PC-3 (cell line): ENCODE measurements around the gene SAMD11. TPM values are rescaled to one million over a fixed set of nuclear protein-coding genes. Genes with fewer than 3 reads are reported as not detected.

Source experiments
- ATAC-seq: fragments of 200-7000 bp; cut with Tn5 transposase; 2 replicates; pipeline ENCODE4 v1.9.1; 2020; ENCODE audit warnings: mild to moderate bottlenecking, moderate library complexity
- BruUV-seq: library from RNA; stranded (reverse); fragments of 400-500 nt; replicated peaks from 2 replicates; lab custom pipeline; 2021; lab: Mats Ljungman, UMichigan
- CTCF ChIA-PET: fragments of 300-600 bp; sonication (Branson Sonifier 250); formaldehyde crosslinking; loops from one replicate; lab custom pipeline; 2022; ENCODE audit warnings: antibody characterized with exemption; lab: Charles Lee
- POLR2A ChIA-PET: fragments of 300-600 bp; sonication (Branson Sonifier 250); formaldehyde crosslinking; loops from one replicate; lab custom pipeline; 2022; ENCODE audit warnings: antibody characterized with exemption; ENCODE audit not compliant: unreplicated experiment; lab: Charles Lee
- DNase-seq: peaks from one replicate; pipeline ENCODE4 v3.0.0-alpha.2; 2015
- H2AFZ ChIP-seq: fragments of 300-600 bp; sonication (generic); 2 replicates; pipeline ENCODE4 v1.6.0; 2016; ENCODE audit warnings: antibody characterized with exemption, low read length
- H3F3A ChIP-seq: fragments of 300-600 bp; sonication (generic); one replicate; pipeline ENCODE4 v1.6.0; 2017; ENCODE audit warnings: antibody characterized with exemption, low read length, control low read depth, mild to moderate bottlenecking; ENCODE audit not compliant: unreplicated experiment
- H3K27ac ChIP-seq: fragments of 300-600 bp; sonication (generic); 2 replicates; pipeline ENCODE4 v1.5.1; 2016; ENCODE audit warnings: mild to moderate bottlenecking, low read length
- H3K27me3 ChIP-seq: fragments of 300-600 bp; sonication (generic); 2 replicates; pipeline ENCODE4 v1.6.1; 2016; ENCODE audit warnings: low read length, mixed read lengths
- H3K36me3 ChIP-seq: fragments of 300-600 bp; sonication (generic); 2 replicates; pipeline ENCODE4 v1.6.1; 2016; ENCODE audit warnings: low read depth, mixed run types, low read length, mixed read lengths
- H3K4me1 ChIP-seq: fragments of 300-600 bp; sonication (generic); 2 replicates; pipeline ENCODE4 v1.5.1; 2016; ENCODE audit warnings: low read length; ENCODE audit not compliant: insufficient read depth
- H3K4me2 ChIP-seq: fragments of 300-600 bp; sonication (generic); 2 replicates; pipeline ENCODE4 v1.6.0; 2016; ENCODE audit warnings: low read length
- H3K4me3 ChIP-seq: fragments of 300-600 bp; sonication (generic); 2 replicates; pipeline ENCODE4 v1.5.1; 2016; ENCODE audit warnings: mild to moderate bottlenecking, low read length, mixed read lengths
- H3K79me2 ChIP-seq: fragments of 300-600 bp; sonication (generic); 2 replicates; pipeline ENCODE4 v1.6.1; 2017; ENCODE audit warnings: low read length, mixed read lengths
- H3K9ac ChIP-seq: fragments of 300-600 bp; sonication (generic); 2 replicates; pipeline ENCODE4 v1.6.0; 2016; ENCODE audit warnings: mild to moderate bottlenecking, low read length
- H3K9me2 ChIP-seq: fragments of 300-600 bp; sonication (generic); replicated peaks from 2 replicates; pipeline ENCODE4 v1.6.1; 2016; ENCODE audit warnings: mixed run types, low read length, mixed read lengths
- H3K9me3 ChIP-seq: fragments of 300-600 bp; sonication (generic); 2 replicates; pipeline ENCODE4 v1.6.1; 2016; ENCODE audit warnings: low read length, mixed read lengths
- H4K20me1 ChIP-seq: fragments of 300-600 bp; sonication (generic); 2 replicates; pipeline ENCODE4 v1.6.1; 2016; ENCODE audit warnings: low read length, mixed read lengths
- CTCF ChIP-seq: fragments of 300-600 bp; sonication (generic); conservative IDR thresholded peaks from 2 replicates; pipeline ENCODE4 v1.5.1; 2017; ENCODE audit warnings: antibody characterized with exemption, low read depth, mild to moderate bottlenecking, low read length
- EZH2 ChIP-seq: fragments of 300-600 bp; sonication (generic); IDR thresholded peaks from one replicate; pipeline ENCODE4 v1.6.1; 2017; ENCODE audit warnings: antibody characterized with exemption, mild to moderate bottlenecking, low read length; ENCODE audit not compliant: unreplicated experiment
- EZH2phosphoT487 ChIP-seq: fragments of 300-600 bp; sonication (generic); IDR thresholded peaks from 2 replicates; pipeline ENCODE4 v1.6.1; 2018; ENCODE audit warnings: mild to moderate bottlenecking, antibody characterized with exemption, low read length, borderline replicate concordance
- intact Hi-C: fragments of 100-400 bp; cut with micrococcal nuclease; formaldehyde crosslinking; loops from 2 replicates; pipeline ENCODE4 v1.9.0; 2023
- total RNA-seq: library from RNA; depleted of rRNA; stranded (reverse); fragments of >200 nt; gene quantifications from 2 replicates; pipeline ENCODE4 v1.2.3, GENCODE V29; 2014

The SAMD11 gene
- total RNA-seq, 1 experiment from 2014 or later: 5.8 TPM

- Histone ChIP-seq H3K36me3 (no peaks in the 10 kb centered on the region), H3K27ac (no peak overlapping the region), H2AFZ (no peak overlapping the region), H3K9me3 (no peaks in the 10 kb centered on the region), H3K4me1 (peaks cover 14% of the 10 kb centered on the region), H3K79me2 (no peaks in the 10 kb centered on the region), H3K9me2 (no peaks in the 10 kb centered on the region), H4K20me1 (no peaks in the 10 kb centered on the region), H3K4me2 (no peak overlapping the region), H3K9ac (no peak overlapping the region), H3F3A (no peaks in the 10 kb centered on the region), H3K4me3 (no peak overlapping the region), H3K27me3 (peaks cover 18% of the 10 kb centered on the region)
- TF ChIP-seq EZH2 (no peak), EZH2phosphoT487 (no peak)
- DNase-seq (no peak), ATAC-seq (no peak)
- CTCF ChIA-PET: no interaction called here
- POLR2A ChIA-PET: no interaction called here
- BruUV-seq: no TSS peak
- intact Hi-C loops: no loop called here
Observed at GRCh38 chr1:935751-936231, 12.1 kb downstream of the SAMD11 start.

DNA sequence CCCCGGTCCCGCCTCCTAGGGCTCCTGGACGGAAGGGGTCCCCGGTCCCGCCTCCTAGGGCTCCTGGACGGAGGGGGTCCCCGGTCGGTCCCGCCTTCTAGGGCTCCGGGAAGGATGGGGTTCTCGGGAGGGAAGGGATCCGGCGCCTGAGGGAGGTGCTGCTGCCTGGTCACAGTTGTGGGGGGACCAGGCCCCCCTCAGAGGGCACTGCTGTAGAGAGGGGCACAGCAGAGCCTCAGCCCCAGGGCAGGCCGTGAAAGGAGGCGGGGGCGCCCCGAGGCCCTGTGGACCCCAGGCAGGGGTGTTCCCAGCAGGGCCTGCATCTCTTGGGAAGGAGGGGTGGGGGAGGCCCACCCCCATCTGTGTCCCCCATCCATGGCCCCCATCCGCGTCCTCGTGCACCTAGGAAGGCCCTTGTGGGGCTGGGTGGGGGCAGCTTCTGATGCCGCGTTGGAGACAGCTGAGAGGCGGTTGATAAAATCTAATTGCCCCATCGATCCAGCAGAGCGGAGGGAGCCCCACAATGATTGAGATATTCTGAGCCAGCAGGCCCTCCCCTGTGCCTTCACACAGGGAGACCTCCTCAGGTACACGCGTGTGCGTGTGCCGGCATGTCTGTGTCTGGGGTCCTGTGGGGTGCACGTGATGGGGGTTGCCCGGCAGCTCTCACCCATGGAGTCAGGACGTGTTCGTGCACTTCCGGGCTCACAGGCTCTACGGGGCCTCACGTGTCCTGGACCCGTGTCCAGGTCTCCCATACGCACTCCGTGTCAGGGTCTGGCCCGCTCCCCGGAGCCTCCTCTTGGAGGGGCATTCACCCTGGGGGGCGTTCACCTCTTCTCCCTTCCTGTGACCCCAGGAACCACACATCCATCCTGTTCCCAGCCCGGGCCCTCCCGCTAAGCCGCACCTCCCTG, 12.9 kb downstream of the SAMD11 start:
- Histone ChIP-seq H3K4me1 (peaks cover 21% of the 10 kb centered on the region), H2AFZ (no peak overlapping the region), H3K9me3 (no peaks in the 10 kb centered on the region), H3K9ac (no peak overlapping the region), H4K20me1 (no peaks in the 10 kb centered on the region), H3K4me3 (no peak overlapping the region), H3K4me2 (no peak overlapping the region), H3K79me2 (no peaks in the 10 kb centered on the region), H3K36me3 (no peaks in the 10 kb centered on the region), H3K27ac (no peak overlapping the region), H3K27me3 (peaks cover 26% of the 10 kb centered on the region), H3K9me2 (no peaks in the 10 kb centered on the region), H3F3A (no peaks in the 10 kb centered on the region)
- ATAC-seq: no peak
- TF ChIP-seq CTCF (no peak), EZH2 (no peak), EZH2phosphoT487 (no peak)
- intact Hi-C loops: no loop called here
- no TSS peak for BruUV-seq
- ChIA-PET CTCF (no interaction called here), POLR2A (no interaction called here)
- DNase-seq: no peak

DNA sequence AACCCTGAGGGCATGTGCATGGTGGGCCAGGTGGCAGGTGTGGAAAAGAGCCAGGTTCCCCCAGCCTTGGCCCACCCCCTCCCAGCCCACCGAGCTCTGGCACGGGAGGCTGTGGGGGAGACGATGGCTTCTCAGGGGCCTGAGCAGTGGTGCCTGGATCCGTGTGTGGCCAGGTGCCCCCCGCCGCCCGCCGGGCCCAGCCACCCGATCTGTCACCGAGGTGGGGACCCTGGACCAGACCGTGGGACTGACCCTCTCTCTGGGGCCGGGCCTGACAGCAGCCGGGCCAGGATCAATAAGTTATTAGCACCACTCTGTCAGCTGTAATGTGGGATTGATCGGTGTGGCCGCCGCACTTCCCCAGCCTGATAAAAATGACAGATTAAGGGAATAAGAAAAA, 13.8 kb downstream of the SAMD11 start:
- no peaks in the 10 kb centered on the region for H3K36me3 ChIP-seq
- no peak overlapping the region for H3K9ac ChIP-seq
- ChIA-PET POLR2A (no interaction called here), CTCF (interaction anchor here (0.8 to 1.3 kb wide), 3 partner anchors 17 to 33 kb away, joined by 3 to 5 read pairs (median 3); no protein-coding TSS in a partner anchor)
- H3K4me1 ChIP-seq: peaks cover 25% of the 10 kb centered on the region
- BruUV-seq: no TSS peak
- peaks cover 34% of the 10 kb centered on the region for H3K27me3 ChIP-seq
- intact Hi-C loops: no loop called here
- no peaks in the 10 kb centered on the region for H3K9me3 ChIP-seq
- H3F3A ChIP-seq: no peaks in the 10 kb centered on the region
- DNase-seq (no peak), ATAC-seq (no peak)
- H3K27ac ChIP-seq: no peak overlapping the region
- H4K20me1 ChIP-seq: no peaks in the 10 kb centered on the region
- no peak for TF ChIP-seq CTCF
- no peak for TF ChIP-seq EZH2
- no peak for TF ChIP-seq EZH2phosphoT487
- H3K4me3 ChIP-seq: no peak overlapping the region
- no peak overlapping the region for H2AFZ ChIP-seq
- H3K9me2 ChIP-seq: no peaks in the 10 kb centered on the region
- no peaks in the 10 kb centered on the region for H3K79me2 ChIP-seq
- H3K4me2 ChIP-seq: no peak overlapping the region
